ENCODE data around the gene PPP4R2.

PPP4R2 gene

DNA sequence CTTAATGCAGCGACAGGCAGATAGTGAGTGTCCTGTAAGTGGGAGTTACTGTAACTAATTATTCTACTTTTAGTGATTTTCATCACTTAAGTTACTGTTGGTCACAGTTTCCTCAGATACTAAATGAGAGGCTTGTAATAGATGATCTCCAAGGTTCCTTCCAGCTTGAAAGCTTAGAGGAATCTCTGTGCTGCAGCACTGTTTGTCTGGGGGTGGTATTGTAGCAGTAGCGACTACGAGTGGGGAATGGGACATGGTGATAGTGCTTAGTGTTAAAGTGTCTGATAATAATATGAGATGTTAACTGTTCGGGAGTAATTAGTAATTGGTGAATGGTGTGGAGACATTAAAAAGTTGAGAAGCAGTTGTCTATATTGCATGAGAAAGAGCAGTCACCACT is 12.4 kb downstream of the PPP4R2 start:
- no peak for TF ChIP-seq CTCF (conservative IDR thresholded peaks at IDR 0.05)
- no peak overlapping the region for H3K27ac ChIP-seq

DNA sequence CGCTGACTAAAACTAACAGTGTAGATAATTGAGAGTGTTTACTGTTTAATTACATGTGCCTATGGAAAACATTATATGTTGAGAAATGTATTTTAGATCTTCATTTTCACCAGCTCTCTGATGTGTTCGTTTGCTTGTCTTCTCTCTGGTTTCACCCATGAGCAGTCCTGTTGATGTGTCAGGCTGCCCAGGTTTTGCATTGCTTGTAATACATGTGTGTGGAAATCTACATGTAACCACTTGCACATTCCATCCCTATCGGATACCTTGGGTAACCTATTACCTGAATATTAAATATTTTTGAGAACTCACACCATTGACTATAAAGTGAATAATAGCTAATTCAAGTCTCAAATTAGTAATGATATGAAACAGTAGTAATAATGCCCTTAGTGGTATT is 13.1 kb downstream of the PPP4R2 start:
- no peak for TF ChIP-seq CTCF (conservative IDR thresholded peaks at IDR 0.05)
- H3K27ac ChIP-seq, result no peak overlapping the region

- TF ChIP-seq CTCF (conservative IDR thresholded peaks at IDR 0.05), result no peak
Measured at GRCh38 chr3:73010158-73010557, 13.5 kb downstream of the PPP4R2 start.

DNA sequence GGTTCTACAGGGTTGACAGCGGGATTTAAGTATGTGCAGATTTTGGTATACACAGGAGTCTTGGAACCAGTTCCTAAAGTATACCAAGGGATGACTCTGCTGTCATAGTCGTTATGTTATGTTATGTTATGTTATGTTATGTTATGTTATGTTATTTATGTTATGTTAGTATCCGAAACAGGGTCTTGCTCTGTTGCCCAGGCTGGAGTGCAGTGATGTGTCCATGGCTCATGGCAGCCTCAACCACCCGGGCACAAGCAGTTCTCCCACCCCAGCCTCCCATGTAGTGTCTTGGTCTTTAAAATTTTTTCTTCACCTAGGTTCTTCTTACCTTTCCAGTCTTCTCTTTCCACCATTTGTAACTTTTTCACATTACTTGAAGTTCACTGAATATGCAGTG is 21.7 kb downstream of the PPP4R2 start:
- no peak for TF ChIP-seq CTCF (conservative IDR thresholded peaks at IDR 0.05)
- no peak overlapping the region for H3K27ac ChIP-seq

More at GRCh38 chr3:73010158-73010557, 13.5 kb downstream of the PPP4R2 start:
- no peak overlapping the region for H3K27ac ChIP-seq

DNA sequence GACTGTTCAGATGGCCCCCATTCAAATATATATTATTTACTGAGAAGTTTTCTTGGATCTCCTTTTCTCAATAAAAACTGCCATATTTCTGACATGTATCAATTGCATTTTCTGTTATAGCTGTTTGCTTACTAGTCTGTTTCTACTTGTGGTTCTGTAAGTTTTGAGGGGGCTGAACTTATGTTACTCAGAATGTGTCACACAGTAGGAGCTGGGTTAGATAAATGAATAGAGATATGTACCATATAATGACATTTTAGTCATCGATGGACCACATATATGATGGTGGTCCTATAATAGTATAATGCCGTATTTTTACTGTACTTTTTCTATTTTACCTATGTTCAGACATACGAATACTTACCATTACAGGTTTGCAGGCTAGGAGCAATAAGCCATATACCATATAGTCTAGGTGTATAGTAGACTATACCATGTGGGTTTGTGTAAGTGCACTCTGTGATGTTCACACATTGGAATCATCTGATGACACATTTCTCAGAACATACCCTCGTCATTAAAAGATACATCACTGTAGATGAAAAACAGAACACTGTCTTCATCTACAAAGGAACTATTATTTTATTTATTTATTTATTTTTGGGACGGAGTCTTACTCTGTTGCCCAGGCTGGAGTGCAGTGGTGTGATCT is 22.3 kb downstream of the PPP4R2 start:
- no peak overlapping the region for H3K27ac ChIP-seq
- no peak for TF ChIP-seq CTCF (conservative IDR thresholded peaks at IDR 0.05)

GRCh38 chr3:73021301-73021835 is 24.8 kb downstream of the PPP4R2 start:
- no peak for TF ChIP-seq CTCF (conservative IDR thresholded peaks at IDR 0.05)
- H3K27ac ChIP-seq, result no peak overlapping the region

DNA sequence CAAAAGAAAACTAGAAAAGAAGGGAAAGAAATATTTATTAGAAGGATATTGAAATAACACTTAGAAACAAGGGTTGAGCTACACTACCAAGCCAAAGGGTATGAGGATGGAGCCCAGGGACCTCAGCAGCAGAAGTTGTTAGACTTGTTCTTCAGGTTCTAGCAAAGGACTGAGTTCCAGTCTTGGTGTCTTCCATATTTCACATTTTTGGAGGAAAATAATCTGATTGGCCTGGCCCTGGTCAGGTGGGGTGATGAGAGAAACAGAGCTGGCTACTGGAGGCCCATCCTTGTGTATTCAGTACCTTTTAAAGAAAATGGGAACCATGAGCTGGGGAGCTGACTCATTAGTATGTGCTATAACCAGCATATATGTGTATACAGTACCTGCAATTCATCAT is 28.2 kb downstream of the PPP4R2 start:
- no peak overlapping the region for H3K27ac ChIP-seq
- TF ChIP-seq CTCF (conservative IDR thresholded peaks at IDR 0.05), result no peak
